ENCODE results near the gene CYP4V2. TPM values are rescaled to one million over a fixed set of nuclear protein-coding genes. Genes with fewer than 3 reads are reported as not detected.

Gene CYP4V2
- total RNA-seq, 1 experiment from 2014 or later = 8.6 TPM

- no peak overlapping the region for H3K4me2 ChIP-seq (ENCODE audit: low read length)
- no peaks in the 10 kb centered on the region for H3K79me2 ChIP-seq (ENCODE audit: insufficient read depth, low read length)
- ATAC-seq (no peak), DNase-seq (ENCODE audit: low read depth, low spot score) (no peak)
- no TSS peak for BruUV-seq (replicated peaks)
- no peaks in the 10 kb centered on the region for H3K27me3 ChIP-seq (ENCODE audit: insufficient read depth, low read length)
- POLR2A ChIA-PET = no interaction called here
- no peaks in the 10 kb centered on the region for H4K20me1 ChIP-seq (ENCODE audit: insufficient read depth)
- no peak overlapping the region for H3K27ac ChIP-seq (ENCODE audit: low read depth, low read length)
- H3K9me3 ChIP-seq (ENCODE audit: control insufficient read depth in 1 of 2, insufficient read depth in 1 of 2, low read depth in 1 of 2, low read length in 2 of 2) = no peaks in the 10 kb centered on the region
- H3K4me3 ChIP-seq (replicated peaks in 1 of 2; ENCODE audit: low read depth in 1 of 2, low read length in 2 of 2) = no peak overlapping the region
- RAD21 ChIA-PET (ENCODE audit: low non-redundant PET in 1 of 2, low total read pairs in 2 of 2, uncharacterized antibody in 2 of 2, unreplicated experiment in 2 of 2) = no interaction called here
- no peak for TF ChIP-seq MAX (IDR thresholded peaks at IDR 0.05)
- TF ChIP-seq ZNF274 (IDR thresholded peaks at IDR 0.05; ENCODE audit: low read depth, low read length) = no peak
- no peak for TF ChIP-seq REST (IDR thresholded peaks at IDR 0.05; ENCODE audit: low read depth)
- TF ChIP-seq EGR1 (IDR thresholded peaks at IDR 0.05; ENCODE audit: low read depth) = no peak
- no peak for TF ChIP-seq CTCF (IDR thresholded peaks at IDR 0.05 in 2 of 3, conservative IDR thresholded peaks at IDR 0.05 in 1 of 3; ENCODE audit: borderline replicate concordance in 1 of 3, insufficient read depth in 1 of 3, low read depth in 2 of 3, low read length in 2 of 3)
- TF ChIP-seq ATF3 (IDR thresholded peaks at IDR 0.05) = no peak
- TF ChIP-seq RAD21 (IDR thresholded peaks at IDR 0.05; ENCODE audit: low read depth) = no peak
- no peak for TF ChIP-seq ZBTB33 (IDR thresholded peaks at IDR 0.05; ENCODE audit: extremely low read depth, insufficient replicate concordance, low read length)
- no peak for TF ChIP-seq FOSL1 (IDR thresholded peaks at IDR 0.05; ENCODE audit: low read depth)
- TF ChIP-seq ELF1 (IDR thresholded peaks at IDR 0.05; ENCODE audit: borderline replicate concordance, low read depth) = no peak
- no peaks in the 10 kb centered on the region for H3K36me3 ChIP-seq (ENCODE audit: control insufficient read depth in 1 of 2, insufficient read depth in 2 of 2, low read length in 2 of 2)
- CTCF ChIA-PET = no interaction called here
- H2AFZ ChIP-seq (ENCODE audit: low read depth, low read length, poor library complexity, severe bottlenecking) = no peak overlapping the region
- H3K9me2 ChIP-seq (ENCODE audit: insufficient read depth) = no peaks in the 10 kb centered on the region
- H3K9ac ChIP-seq (ENCODE audit: low read length) = no peak overlapping the region
- intact Hi-C loops (cut with micrococcal nuclease) = no loop called here
- H3K4me1 ChIP-seq (ENCODE audit: control insufficient read depth in 1 of 2, insufficient read depth in 2 of 2, low read length in 2 of 2) = no peaks in the 10 kb centered on the region
Measured at GRCh38 chr4:186236126-186236525, 44.8 kb downstream of the CYP4V2 start.

All from HCT116 (cell line).